CD4-positive, alpha-beta T cell treated with Interleukin-2 at 100 ng/mL for 4 hours (primary cell): ENCODE data around the gene ETV7.

Source experiments
- DNase-seq: peaks from one replicate; pipeline ENCODE4 v3.0.0-alpha.2; 2020; ENCODE audit warnings: low spot score

ETV7 gene

GRCh38 chr6:36320475-36320874, 67.0 kb downstream of the ETV7 start:
- no peak for DNase-seq

- DNase-seq, result no peak
Observed at GRCh38 chr6:36319821-36320220, 67.6 kb downstream of the ETV7 start.

- DNase-seq, result no peak
Observed at GRCh38 chr6:36319436-36319762, 68.1 kb downstream of the ETV7 start.

- no peak for DNase-seq
Observed at GRCh38 chr6:36318690-36319435, 68.6 kb downstream of the ETV7 start.

- no peak for DNase-seq
Observed at GRCh38 chr6:36317623-36318022, 69.8 kb downstream of the ETV7 start.
